Epithelial cell of proximal tubule (primary cell): Measurements from ENCODE around the gene HOXD11. TPM values are rescaled to one million over a fixed set of nuclear protein-coding genes. Genes with fewer than 3 reads are reported as not detected.
A peak's percentile ranks its signal among the peaks of the same experiment; 100 is the strongest.

Source experiments
- DNase-seq: peaks from one replicate; pipeline ENCODE4 v3.0.0-alpha.2; 2011; ENCODE audit warnings: low read depth
- H3K4me3 ChIP-seq: 2 replicates; pipeline ENCODE4 v1.5.1; 2011; ENCODE audit warnings: low read depth, mild to moderate bottlenecking, low read length
- total RNA-seq: library from RNA; depleted of rRNA; stranded (reverse); fragments of >200 nt; gene quantifications from 2 replicates; pipeline ENCODE4 v1.2.3, GENCODE V29; 2015
- TF ChIP-seq, protein P1 (sequence below): conservative IDR thresholded peaks from 2 replicates; pipeline ENCODE4 v1.5.1; 2012; ENCODE audit warnings: low read depth, mild to moderate bottlenecking, low read length

The HOXD11 gene
- total RNA-seq, 1 donor from 2014 or later, result 25.1 TPM

DNA sequence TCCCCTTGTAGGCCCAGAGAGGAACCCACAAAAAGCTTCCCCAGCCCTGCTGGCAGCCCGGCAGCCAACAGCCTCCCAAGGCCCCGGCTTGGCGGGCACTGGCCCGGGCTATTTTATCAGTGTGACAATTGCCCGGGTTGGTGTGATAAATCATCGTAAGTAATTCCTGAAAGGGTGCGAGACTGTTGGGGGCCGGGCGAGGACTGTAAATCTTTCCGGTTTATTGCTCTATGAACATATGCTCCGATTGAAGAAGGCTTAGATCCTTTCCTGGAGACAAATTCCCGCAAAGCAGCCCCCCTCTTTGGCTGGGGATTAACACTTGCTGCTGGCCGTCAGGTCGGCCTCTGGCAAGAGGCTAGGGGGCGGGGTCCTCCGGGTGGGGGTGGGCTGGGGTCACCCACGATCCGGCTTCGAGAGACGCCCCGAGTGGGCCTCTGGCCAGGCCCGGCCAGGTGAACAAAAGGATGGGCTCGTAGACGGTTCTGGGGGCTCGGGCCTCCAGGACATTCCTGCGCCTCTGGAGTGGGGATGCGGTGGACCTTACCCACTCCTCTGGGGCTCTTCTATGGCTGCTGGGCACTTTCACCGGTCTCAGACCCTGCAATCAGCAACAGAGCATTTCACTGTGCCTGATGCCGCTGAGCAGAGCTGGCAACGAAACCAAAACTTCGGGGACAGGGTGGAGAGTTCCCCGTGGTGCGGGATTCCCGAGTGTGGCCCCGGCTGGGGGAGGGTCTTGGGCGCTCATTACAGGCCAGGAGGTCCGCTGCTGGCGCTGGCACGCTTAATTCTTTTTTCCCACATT is 52.0 kb downstream of the HOXD11 start:
- H3K4me3 ChIP-seq, result peak overlapping the region; percentile 40
- TF ChIP-seq, protein P1, sequence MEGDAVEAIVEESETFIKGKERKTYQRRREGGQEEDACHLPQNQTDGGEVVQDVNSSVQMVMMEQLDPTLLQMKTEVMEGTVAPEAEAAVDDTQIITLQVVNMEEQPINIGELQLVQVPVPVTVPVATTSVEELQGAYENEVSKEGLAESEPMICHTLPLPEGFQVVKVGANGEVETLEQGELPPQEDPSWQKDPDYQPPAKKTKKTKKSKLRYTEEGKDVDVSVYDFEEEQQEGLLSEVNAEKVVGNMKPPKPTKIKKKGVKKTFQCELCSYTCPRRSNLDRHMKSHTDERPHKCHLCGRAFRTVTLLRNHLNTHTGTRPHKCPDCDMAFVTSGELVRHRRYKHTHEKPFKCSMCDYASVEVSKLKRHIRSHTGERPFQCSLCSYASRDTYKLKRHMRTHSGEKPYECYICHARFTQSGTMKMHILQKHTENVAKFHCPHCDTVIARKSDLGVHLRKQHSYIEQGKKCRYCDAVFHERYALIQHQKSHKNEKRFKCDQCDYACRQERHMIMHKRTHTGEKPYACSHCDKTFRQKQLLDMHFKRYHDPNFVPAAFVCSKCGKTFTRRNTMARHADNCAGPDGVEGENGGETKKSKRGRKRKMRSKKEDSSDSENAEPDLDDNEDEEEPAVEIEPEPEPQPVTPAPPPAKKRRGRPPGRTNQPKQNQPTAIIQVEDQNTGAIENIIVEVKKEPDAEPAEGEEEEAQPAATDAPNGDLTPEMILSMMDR, result no peak
- DNase-seq, result no peak

Other genes with a start within 250 kb of the HOXD11 start
- gene LNPK, start 105.0 kb upstream of the HOXD11 start, total RNA-seq, result 21.0 and 22.5 TPM in 2 replicates
- gene EVX2, start 23.3 kb upstream of the HOXD11 start, total RNA-seq, result not detected in 2 replicates
- gene HOXD13, start 14.6 kb upstream of the HOXD11 start, total RNA-seq, result not detected in 2 replicates
- not detected in 2 replicates for gene HOXD12, start 7.5 kb upstream of the HOXD11 start, total RNA-seq
- 14.3 and 18.8 TPM in 2 replicates for gene HOXD10, start 9.5 kb downstream of the HOXD11 start, total RNA-seq
- 9.8 and 11.5 TPM in 2 replicates for gene HOXD9, start 15.4 kb downstream of the HOXD11 start, total RNA-seq
- gene HOXD8, start 22.4 kb downstream of the HOXD11 start, total RNA-seq, result 18.0 and 26.5 TPM in 2 replicates
- 26.0 and 28.0 TPM in 2 replicates for gene HOXD4, start 44.3 kb downstream of the HOXD11 start, total RNA-seq
- 8.2 and 9.4 TPM in 2 replicates for gene HOXD3, start 50.0 kb downstream of the HOXD11 start, total RNA-seq
- gene HOXD1, start 81.4 kb downstream of the HOXD11 start, total RNA-seq, result 9.3 and 10.2 TPM in 2 replicates
- gene MTX2, start 162.2 kb downstream of the HOXD11 start, total RNA-seq, result 52.2 and 61.1 TPM in 2 replicates